ENCODE measurements around the gene YWHAQ. TPM values are rescaled to one million over a fixed set of nuclear protein-coding genes. Genes with fewer than 3 reads are reported as not detected.

The YWHAQ gene
- total and polyA plus RNA-seq, 7 donors, result 179 to 273 (median 216) TPM

- Histone ChIP-seq H3K27ac (peak overlapping the region in 1 of 4 donors; percentile 34), H3K4me1 (peaks cover 0 to 3% (median 0%) of the 10 kb centered on the region in 4 donors), H3K9me3 (no peaks in the 10 kb centered on the region), H3K27me3 (no peaks in the 10 kb centered on the region), H3K4me3 (no peak overlapping the region), H3K36me3 (no peaks in the 10 kb centered on the region)
- WGBS, 2 donors, result 92 to 95% methylated on average over 1 of the region's 1 CpG
- TF ChIP-seq CTCF (IDR thresholded peaks at IDR 0.05) (no peak), POLR2A (IDR thresholded peaks at IDR 0.05) (no peak), POLR2AphosphoS5 (IDR thresholded peaks at IDR 0.05) (no peak), EP300 (IDR thresholded peaks at IDR 0.05) (no peak)
- intact Hi-C loops (cut with DNase I), result no loop called here
- no peak for DNase-seq
Measured at GRCh38 chr2:9573013-9573720, 57.6 kb downstream of the YWHAQ start.

- no peak overlapping the region for H3K27ac ChIP-seq
- 86 to 88% methylated on average over 4 of the region's 4 CpGs for WGBS, 2 donors
- no peak overlapping the region for H3K4me3 ChIP-seq
- TF ChIP-seq POLR2A (IDR thresholded peaks at IDR 0.05) (no peak), POLR2AphosphoS5 (IDR thresholded peaks at IDR 0.05) (no peak), CTCF (IDR thresholded peaks at IDR 0.05) (no peak), EP300 (IDR thresholded peaks at IDR 0.05) (no peak)
- no peak for DNase-seq
- no peaks in the 10 kb centered on the region for H3K9me3 ChIP-seq
- H3K4me1 ChIP-seq, result peaks cover 0 to 9% (median 7%) of the 10 kb centered on the region in 4 donors
- H3K27me3 ChIP-seq, result no peaks in the 10 kb centered on the region
- no peaks in the 10 kb centered on the region for H3K36me3 ChIP-seq
- intact Hi-C loops (cut with DNase I), result no loop called here
Measured at GRCh38 chr2:9570182-9571060, 60.4 kb downstream of the YWHAQ start.

- Histone ChIP-seq H3K4me1 (peaks cover 0 to 20% (median 16%) of the 10 kb centered on the region in 4 donors), H3K9me3 (no peaks in the 10 kb centered on the region), H3K36me3 (no peaks in the 10 kb centered on the region), H3K27me3 (no peaks in the 10 kb centered on the region), H3K4me3 (peak overlapping the region in 2 of 4 donors; percentile 18 to 26), H3K27ac (peak overlapping the region; percentile 72 to 86 (median 82))
- peak; percentile 96 for DNase-seq
- WGBS, 2 donors, result 82 to 85% methylated on average over 11 of the region's 11 CpGs
- TF ChIP-seq CTCF (IDR thresholded peaks at IDR 0.05) (no peak), EP300 (IDR thresholded peaks at IDR 0.05) (peak in 1 of 4 donors; percentile 8), POLR2A (IDR thresholded peaks at IDR 0.05) (no peak), POLR2AphosphoS5 (IDR thresholded peaks at IDR 0.05) (peak; percentile 53 to 87 (median 69))
- intact Hi-C loops (cut with DNase I), result no loop called here
Measured at GRCh38 chr2:9565436-9566153, 65.2 kb downstream of the YWHAQ start.

- Histone ChIP-seq H3K4me3 (no peak overlapping the region), H3K27me3 (no peaks in the 10 kb centered on the region), H3K27ac (no peak overlapping the region), H3K4me1 (peaks cover 0 to 35% (median 26%) of the 10 kb centered on the region in 4 donors), H3K9me3 (no peaks in the 10 kb centered on the region), H3K36me3 (no peaks in the 10 kb centered on the region)
- intact Hi-C loops (cut with DNase I), result no loop called here
- TF ChIP-seq POLR2AphosphoS5 (IDR thresholded peaks at IDR 0.05) (no peak), EP300 (IDR thresholded peaks at IDR 0.05) (no peak), POLR2A (IDR thresholded peaks at IDR 0.05) (no peak), CTCF (IDR thresholded peaks at IDR 0.05) (no peak)
- DNase-seq, result no peak
- WGBS, 2 donors, result 90 to 92% methylated on average over 2 of the region's 2 CpGs
Measured at GRCh38 chr2:9560628-9561027, 70.2 kb downstream of the YWHAQ start.
